HCT116 (cell line): ENCODE results near the gene OGDHL.

ENCODE experiments used
- POLR2A ChIP-seq: IDR thresholded peaks from 2 replicates; pipeline ENCODE4 v1.7.0; 2011; ENCODE audit warnings: borderline replicate concordance; ENCODE audit not compliant: insufficient read depth, insufficient read length; ENCODE audit errors: extremely low read depth
- SP1 ChIP-seq: IDR thresholded peaks from 2 replicates; pipeline ENCODE4 v1.6.1; 2012; ENCODE audit warnings: low read depth
- SRF ChIP-seq: IDR thresholded peaks from 2 replicates; pipeline ENCODE4 v1.6.1; 2012; ENCODE audit warnings: low read depth
- TCF7L2 ChIP-seq: IDR thresholded peaks from 2 replicates; pipeline ENCODE4 v1.7.0; 2011; ENCODE audit warnings: borderline replicate concordance, inconsistent platforms; ENCODE audit not compliant: insufficient read depth, insufficient read length; ENCODE audit errors: extremely low read depth
- TF ChIP-seq, protein P1 (sequence below), 3 experiments: fragments of 200-600 bp in 1 of 3; sonication (generic) in 1 of 3; IDR thresholded peaks in 2 of 3; conservative IDR thresholded peaks in 1 of 3; 2 replicates each; pipeline ENCODE4 v1.5.1; 2012 to 2017; ENCODE audit warnings: low read depth in 2 of 3, low read length in 2 of 3, antibody characterized with exemption in 1 of 3, borderline replicate concordance in 1 of 3, control low read depth in 1 of 3, mild to moderate bottlenecking in 1 of 3, mixed read lengths in 1 of 3, mixed run types in 1 of 3, moderate library complexity in 1 of 3; ENCODE audit not compliant: insufficient read depth in 1 of 3

DNA sequence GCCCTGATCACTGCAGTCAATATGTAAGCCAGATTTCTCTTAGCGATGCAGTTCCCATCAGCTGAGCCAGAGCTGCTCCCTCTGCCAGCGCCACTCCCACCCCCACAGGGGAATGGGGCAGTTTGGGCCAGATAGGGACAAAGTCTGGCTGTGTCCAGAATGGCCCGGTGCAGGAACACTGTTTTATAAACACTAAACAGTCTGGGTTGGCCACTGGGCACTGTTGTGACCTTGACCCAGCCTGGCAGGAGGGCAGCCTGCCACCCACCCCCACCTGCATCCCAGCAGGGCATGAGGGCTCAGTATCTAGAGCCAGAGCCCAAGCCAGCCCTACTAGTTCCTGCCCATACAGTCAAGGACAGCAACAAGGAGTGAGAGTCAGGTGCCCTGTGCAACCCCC is 1.3 kb downstream of the OGDHL start:
- no peak for TF ChIP-seq SRF
- TF ChIP-seq SP1, result no peak
- TF ChIP-seq TCF7L2, result no peak
- TF ChIP-seq, protein P1, sequence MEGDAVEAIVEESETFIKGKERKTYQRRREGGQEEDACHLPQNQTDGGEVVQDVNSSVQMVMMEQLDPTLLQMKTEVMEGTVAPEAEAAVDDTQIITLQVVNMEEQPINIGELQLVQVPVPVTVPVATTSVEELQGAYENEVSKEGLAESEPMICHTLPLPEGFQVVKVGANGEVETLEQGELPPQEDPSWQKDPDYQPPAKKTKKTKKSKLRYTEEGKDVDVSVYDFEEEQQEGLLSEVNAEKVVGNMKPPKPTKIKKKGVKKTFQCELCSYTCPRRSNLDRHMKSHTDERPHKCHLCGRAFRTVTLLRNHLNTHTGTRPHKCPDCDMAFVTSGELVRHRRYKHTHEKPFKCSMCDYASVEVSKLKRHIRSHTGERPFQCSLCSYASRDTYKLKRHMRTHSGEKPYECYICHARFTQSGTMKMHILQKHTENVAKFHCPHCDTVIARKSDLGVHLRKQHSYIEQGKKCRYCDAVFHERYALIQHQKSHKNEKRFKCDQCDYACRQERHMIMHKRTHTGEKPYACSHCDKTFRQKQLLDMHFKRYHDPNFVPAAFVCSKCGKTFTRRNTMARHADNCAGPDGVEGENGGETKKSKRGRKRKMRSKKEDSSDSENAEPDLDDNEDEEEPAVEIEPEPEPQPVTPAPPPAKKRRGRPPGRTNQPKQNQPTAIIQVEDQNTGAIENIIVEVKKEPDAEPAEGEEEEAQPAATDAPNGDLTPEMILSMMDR (IDR thresholded peaks at IDR 0.05 in 2 of 3, conservative IDR thresholded peaks at IDR 0.05 in 1 of 3; ENCODE audit: borderline replicate concordance in 1 of 3, insufficient read depth in 1 of 3, low read depth in 2 of 3, low read length in 2 of 3), result no peak
- no peak for TF ChIP-seq POLR2A
